NCI-H1436 treated with DMSO at 0.1 percent for 48 hours (cell line): ENCODE results near the gene PSMD1.
"Not testable (repeated sequence)": the region's sequence is repeated elsewhere in the genome, so short reads cannot be mapped to it uniquely, and the experiment has no call there.

Experiments used
- DNase-seq: peaks from one replicate; lab custom pipeline; 2025; lab: John Stamatoyannopoulos, UW

Gene PSMD1

GRCh38 chr2:231056453-231057416, at the start of gene PSMD1:
TSS of gene PSMD1 (plus strand) at chr2:231056867. CDS start at chr2:231057026, 159 bp downstream.
- peak; percentile 24 for DNase-seq

GRCh38 chr2:231007286-231008098, 49.2 kb upstream of the PSMD1 start:
- DNase-seq: no peak

- no peak for DNase-seq
Measured at GRCh38 chr2:231008131-231008530, 48.5 kb upstream of the PSMD1 start.

DNA sequence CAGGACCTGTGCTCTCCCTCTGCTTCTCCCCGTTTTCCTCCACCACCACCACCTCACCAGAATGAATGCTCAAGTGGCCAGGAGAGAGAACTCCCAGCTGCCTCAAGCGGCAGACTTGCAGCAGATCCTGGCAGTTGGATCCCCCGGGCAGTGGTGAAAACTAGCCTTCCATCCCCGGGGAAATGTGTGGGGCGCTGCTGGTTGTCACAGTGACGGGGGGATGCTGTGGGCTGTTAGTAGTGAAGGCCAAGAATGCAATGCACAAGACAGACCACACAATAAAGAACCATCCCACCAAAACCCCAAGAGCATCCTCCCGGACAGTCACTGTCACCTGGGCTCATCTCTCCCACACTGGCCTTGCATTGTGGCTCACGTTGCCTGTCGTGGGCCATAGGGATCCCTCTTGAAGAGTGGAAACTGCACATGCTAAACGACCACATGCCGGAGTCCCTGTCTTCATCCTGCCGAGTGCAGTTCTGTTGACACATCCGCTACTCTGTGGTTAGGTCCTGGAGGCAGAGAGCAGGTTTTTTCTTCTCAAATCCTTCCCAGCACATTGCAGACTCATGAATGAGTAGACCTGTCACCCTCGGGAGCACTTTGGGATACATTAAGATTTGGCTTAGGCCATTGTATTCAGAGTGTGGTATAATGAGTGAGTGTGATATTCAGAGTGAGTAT, 47.3 kb upstream of the PSMD1 start:
- no peak for DNase-seq

DNA sequence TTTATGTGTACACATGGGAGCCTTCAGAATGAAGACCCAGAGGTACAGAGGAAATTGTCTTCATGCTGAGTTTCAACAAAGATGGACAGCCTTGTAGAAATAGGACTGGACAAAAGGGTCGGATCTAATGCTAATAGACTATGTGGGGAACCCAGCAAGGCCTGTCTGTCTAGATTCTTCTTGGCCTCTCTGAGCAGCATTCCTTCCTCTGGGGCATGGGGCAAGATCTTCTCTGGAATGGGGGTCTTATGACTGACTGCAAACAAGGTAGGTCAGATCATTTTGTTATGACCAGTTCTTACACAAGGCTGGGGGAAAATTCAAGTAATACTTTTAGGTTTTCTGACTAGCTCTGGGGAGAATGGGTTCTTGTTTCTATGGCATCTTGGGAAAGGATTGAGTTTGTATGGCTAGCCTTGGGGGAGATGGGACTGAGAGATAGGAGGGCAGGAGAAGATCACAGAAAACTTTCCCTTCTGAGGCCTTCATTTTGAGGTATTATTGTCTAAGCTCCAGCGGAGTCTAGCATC, 46.4 kb upstream of the PSMD1 start:
- DNase-seq: no peak

DNA sequence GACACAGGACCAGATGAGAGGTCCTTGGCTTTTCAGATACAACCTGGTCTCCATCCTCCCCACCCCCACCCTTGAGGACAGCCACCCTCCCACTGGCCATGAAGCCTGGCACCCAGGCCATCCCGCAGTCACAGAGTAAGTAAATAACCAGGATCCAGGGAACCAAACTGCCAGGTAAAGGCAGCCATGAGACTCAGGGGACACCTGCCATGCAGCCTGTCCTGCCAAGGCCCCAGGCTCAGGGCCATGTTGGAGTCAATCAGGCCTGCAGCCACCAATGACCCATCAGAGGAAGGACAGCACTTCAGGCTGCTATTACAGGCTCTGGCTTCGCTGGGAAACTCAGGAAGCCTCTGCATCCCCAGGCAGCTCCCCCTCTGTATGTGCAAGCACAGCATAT, 45.1 kb upstream of the PSMD1 start:
- DNase-seq: no peak

DNA sequence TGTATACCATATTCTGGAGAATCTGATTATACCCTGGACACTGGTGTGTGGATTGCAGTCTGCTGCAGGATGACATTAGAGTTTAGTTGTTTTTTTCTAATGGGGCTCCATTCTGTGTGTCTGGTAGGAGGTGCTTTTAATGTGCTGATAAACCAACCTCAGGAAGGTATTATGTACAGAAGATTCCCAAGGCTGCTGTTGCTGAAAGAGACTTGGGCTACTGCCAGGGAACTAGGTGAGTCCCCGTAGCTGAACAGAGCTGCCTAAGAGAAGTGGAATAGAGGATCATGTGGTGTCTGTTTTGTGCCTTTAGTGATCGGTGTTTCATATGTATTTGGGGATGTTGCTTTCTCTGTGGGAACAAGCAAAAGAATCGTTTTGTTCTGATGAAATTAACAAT, 44.2 kb upstream of the PSMD1 start:
- no peak for DNase-seq

GRCh38 chr2:231013820-231014219, 42.8 kb upstream of the PSMD1 start:
- no peak for DNase-seq

DNA sequence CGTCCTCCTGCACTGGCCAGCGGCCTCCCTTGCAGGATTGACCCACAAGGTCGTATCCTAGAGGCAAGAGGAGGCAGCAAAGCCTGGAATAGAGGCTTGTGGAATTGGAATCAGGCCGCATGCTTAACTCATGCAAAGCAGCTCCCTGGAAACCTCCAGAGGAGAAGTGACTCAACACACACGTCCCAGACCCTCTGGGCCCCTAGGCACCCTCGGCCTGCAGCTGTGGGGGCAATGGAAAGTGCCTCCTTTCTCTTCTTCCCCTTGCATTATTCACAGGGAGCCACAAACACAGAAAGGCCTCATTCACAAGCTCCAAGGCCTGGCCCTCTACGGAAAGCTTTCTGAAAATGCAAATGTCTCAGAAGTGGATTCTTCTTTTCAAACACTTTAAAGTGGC, 41.2 kb upstream of the PSMD1 start:
- no peak for DNase-seq

DNA sequence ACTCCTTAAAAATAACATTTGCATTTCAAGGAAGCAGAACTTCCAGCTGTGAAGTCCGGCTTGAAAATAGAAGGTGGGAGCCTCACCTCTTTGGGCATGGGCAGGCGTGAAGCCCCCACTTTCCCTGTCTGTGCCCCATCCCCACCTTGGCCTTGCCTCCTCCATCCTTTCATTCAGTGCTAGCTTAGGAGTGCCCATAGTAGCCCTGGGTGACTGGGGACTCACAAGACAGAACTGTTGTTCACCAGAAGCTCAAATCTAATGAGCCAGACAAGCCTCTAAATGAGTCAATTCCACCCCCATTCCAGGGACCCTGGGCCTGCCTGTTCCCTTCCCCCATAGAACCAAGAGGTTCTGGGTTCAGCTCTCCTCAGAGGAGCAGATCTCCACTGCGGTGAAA, 40.7 kb upstream of the PSMD1 start:
- DNase-seq: no peak

GRCh38 chr2:231016566-231017230, 40.0 kb upstream of the PSMD1 start:
- no peak for DNase-seq

- no peak for DNase-seq
Measured at GRCh38 chr2:231017231-231017598, 39.5 kb upstream of the PSMD1 start.

DNA sequence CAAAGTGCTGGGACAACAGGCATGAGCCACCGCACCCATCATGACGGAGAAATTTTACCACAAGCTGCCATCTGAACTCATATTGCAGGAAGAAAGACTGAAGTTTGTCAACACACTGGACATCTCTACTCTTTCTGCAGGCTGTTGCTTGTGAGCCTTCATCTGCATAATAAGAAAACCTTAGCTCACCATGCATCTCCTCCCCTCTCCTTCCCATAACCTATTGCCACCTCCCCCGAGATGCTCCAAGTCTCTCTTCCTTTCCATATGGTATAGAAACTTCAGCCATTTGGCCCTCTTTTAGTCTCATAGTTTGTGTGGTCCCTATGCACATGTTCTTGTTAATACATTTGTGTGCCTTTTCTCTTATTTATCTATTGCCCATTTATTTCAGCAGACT, 38.5 kb upstream of the PSMD1 start:
- no peak for DNase-seq

GRCh38 chr2:231025059-231025458, 31.6 kb upstream of the PSMD1 start:
- DNase-seq: not testable (repeated sequence)

DNA sequence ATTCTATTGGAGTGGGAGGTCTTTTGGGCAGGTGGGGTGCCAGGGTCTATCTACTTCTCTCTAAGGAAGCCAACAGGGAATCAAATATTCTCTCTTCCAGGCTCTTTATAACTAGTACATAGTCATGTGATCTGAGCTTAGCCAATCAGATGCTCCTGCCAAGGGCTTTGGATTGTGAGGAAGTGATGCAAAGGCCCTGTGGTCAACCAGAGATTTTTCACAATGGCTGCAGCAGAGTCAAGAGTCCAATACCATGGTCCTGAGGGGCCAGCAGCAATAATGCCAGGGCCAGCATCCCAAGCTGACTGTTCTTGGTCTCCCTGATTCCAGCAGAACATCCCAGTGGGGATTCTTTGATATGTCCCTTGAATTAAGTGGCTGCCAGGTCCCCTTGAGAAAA, 27.8 kb upstream of the PSMD1 start:
- no peak for DNase-seq

DNA sequence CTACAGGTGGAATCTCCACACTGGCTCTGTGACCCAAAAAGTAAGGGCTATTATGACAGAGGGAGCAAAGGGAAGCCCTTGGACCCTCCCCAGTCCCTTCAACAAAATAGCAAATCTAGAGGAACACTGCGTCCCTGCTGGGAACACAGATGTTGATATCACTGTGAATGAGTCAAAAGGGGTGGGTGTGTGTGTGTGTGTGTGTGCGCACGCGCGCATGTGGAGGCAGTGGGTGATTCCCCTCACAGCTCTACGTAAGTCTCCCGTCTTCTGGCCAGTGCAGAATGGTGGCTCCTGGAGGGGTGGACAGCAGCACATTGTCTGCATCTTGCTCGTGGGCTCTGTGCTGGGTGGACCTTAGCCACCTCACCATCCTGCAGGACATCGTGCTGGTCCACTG, 27.1 kb upstream of the PSMD1 start:
- DNase-seq: no peak

DNA sequence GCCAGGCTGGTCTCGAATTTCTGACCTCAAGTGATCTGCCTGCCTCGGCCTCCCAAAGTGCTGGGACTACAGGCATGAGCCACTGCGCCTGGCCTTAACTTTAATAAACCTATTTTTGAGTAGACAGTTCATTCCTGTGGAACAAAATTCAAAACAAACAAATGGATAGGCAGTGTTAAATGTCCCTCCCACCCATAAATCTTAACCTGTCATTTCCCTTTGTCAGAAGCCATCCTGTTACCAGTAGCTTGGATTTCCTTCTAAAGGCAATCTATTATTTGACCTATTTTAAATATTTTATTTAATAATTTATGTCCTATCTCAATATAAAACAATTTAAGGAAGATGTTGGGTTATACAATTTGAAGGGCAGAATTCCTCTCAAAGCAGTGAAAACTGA, 25.9 kb upstream of the PSMD1 start:
- no peak for DNase-seq

- no peak for DNase-seq
Measured at GRCh38 chr2:231032575-231033140, 24.0 kb upstream of the PSMD1 start.

DNA sequence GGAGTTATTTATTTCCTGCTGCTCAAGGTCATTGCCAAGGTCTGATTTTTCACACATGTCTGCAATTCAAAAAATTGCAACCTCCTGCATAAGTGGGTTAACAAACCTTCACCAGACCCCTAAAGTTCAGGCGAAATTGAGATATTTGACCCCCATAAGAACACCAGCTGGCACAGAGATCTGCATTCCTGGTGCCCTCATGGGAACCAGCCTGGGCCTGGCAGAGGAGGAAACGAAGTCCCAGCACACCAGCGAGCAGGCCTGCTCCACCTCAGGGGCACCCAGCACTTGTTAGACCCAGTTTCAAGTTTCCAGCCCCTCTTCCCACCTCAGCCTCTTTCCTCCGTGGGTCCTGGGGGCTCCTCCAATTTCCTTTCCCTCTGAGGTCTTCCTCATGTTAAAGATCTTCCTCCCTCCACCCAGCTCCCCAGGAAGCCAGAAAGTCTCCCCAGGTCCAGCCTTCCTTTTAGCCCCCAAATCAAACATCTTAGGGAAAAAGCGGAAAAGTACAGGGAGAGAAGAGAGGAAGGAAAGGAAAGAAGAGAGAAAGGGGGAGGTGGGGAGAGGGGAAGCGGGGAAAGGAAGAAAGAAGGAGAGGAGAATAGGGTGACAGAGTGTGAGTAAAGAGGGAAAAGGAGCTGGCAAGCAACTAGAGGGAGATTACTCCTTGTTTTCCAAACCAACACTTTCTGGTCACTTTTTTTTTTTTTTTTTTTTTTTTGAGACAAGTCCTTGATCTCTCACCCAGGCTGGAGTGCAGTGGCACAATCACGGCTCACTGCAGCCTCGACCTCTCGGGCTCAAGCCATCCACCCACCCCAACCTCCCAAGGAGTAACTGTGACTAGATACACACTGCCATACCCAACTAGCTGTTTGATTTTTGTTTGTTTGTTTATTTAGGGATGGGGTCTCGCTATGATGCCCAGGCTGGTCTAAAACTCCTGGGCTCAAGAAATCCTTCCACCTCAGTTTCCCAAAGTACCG, 23.2 kb upstream of the PSMD1 start:
- no peak for DNase-seq

DNA sequence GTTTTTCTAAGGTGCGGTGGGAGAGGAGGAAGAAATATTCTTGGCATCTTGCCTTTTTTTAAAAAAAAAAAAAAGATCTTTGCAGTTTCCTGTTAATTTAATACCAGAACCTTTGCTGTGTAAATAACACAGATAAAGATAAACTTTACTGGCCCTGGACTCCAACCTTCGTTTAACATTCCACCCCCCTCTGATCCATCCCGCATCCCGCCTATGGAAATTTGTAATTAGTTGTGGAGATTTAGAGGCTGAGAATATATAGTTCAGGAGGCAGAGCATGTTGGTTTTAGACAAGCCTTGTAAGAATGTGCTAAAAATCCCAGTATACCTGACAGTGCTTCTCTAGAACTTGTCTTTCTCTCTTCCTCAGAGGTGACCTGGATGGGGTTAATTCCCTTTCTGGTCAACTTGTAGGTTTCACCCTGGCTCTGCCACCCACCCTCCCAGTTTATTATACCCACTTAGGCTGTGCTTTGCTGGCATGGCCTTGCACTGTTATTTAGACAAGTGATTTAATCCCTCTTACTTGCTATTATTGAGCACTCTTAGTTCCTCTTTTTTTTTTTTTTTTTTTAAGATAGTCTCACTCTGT, 22.3 kb upstream of the PSMD1 start:
- DNase-seq: no peak
